SHP77 treated with DMSO at 0.1 percent for 48 hours (cell line): Measurements from ENCODE around the gene SEC63.
"Not testable (repeated sequence)": the region's sequence is repeated elsewhere in the genome, so short reads cannot be mapped to it uniquely, and the experiment has no call there.

ENCODE experiments used
- DNase-seq: peaks from one replicate; lab custom pipeline; 2025; lab: John Stamatoyannopoulos, UW

SEC63 gene

DNA sequence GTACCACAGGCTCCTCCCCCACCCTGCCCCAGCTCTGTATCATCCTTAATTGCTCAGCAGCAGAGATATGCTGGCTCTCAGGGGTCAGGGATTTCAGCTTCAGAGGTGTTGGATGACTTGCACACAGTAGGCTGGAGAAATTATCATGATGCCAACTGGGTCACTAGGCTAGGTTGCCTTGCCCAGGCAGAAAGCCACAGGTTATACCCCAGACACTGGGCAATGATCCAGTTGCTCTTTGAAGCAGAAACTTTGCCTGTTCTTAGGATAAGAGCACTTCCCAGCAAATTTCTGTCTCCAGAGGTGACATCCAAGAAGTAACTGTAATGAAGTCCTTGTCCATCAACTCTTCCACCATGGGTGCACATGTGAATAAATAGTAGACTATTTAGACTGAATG, 95.6 kb downstream of the SEC63 start:
- no peak for DNase-seq

DNA sequence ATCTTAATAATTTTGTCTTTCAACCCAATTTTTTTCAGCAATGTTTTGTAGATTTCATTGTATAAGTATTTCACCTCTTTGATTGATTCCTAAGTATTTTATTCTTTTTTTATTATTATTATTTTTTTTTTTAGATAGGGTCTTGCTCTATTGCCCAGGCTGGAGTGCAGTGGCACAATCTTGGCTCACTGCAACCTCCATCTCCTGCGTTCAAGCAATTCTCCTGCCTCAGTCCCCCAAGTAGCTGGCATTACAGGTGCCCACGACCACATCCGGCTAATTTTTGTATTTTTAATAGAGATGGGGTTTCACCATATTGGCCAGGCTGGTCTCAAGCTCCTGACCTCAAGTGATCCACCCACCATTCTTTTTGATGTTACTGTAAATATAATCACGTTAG, 97.0 kb downstream of the SEC63 start:
- DNase-seq: not testable (repeated sequence)

DNA sequence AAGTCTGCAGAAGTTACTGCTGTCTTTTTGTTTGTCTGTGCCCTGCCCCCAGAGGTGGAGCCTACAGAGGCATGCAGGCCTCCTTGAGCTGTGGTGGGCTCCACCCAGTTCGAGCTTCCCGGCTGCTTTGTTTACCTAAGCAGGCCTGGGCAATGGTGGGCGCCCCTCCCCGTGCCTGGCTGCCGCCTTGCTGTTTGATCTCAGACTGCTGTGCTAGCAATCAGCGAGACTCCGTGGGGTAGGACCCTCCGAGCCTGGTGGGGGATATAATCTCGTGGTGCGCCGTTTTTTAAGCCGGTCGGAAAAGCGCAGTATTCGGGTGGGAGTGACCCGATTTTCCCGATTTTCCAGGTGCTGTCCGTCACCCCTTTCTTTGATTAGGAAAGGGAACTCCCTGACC, 97.9 kb downstream of the SEC63 start:
- DNase-seq: not testable (repeated sequence)

DNA sequence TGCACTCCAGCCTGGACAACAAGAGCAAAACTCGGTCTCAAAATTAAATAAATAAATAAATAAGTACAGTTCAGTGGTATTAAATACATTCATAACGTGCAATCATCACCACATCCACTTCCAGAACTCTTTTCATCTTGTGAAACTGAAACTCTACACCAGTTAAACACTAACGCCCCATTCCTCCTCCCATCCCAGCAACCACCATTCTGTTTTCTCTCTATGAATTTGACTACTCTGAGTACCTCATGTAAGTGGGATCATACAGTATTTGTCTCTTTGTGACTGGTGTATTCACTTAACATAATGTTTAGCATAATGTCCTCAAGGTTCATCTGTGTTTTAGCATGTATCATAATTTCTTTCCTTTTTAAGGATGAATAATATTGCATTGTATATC, 104.8 kb downstream of the SEC63 start:
- DNase-seq: no peak

DNA sequence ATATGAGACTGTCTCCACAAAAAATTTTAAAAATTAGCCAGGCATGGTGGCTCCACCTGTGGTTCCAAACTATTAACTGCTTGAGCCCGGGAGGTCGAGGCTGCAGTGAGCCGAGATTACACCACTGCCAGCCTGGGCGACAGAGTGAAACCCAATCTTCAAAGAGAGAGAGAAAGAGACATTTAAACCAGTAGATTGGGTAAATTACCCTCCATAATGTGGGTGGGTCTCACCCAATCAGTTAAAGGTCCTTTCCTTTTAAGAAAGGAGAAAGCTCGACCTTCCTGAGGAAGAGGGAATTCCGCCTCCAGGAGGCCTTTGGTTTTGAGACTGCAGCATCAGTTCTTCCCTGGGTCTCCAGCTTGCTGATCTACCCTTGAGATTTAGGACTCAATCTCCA, 108.7 kb downstream of the SEC63 start:
- no peak for DNase-seq

DNA sequence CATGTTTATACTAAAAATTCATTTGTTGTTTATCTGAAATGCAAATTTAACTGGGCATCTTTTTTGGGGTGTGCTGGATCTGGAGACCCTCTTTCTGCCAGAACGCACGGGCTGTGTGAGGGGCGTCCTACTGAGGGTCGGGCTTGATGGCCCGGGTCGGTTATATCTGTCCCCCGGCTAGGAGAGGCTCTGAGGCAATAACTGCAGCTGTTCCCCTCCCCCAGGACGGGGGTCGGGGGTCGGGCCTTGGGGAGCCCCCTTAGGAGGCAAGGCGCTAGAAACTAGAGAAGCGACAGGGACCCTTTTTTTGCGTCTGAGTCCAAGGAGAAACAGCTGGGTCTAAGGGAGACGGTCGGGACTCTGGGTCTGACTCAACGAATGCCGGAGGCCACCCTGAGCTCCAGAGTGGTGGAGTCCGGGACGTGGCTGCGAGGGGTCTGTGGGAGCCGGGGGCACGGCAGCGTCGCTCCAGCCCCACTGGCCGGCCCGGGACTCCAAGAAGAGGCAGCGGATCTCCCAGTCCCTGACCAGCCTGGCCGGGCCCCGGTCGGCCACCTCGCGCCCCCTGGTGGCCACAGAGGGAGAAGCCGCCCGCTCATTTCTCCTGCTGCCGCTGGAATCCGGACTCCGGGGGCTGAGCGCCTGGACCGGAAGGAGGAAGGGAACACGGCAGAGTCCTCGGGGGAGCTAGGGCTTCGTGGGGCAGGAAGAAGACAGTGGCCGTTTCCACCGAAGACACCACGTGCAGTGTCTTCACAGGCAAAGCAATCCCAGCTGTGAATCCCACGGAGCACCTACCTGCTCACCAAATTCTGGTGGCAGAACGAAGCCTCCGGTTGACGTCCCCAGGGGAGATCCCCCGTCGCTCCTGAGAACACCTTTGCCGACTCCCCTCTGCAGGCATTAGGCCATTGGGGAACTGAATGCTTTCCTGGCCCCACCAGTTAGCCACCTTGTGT, 109.9 kb downstream of the SEC63 start:
- peak; percentile 63 for DNase-seq

DNA sequence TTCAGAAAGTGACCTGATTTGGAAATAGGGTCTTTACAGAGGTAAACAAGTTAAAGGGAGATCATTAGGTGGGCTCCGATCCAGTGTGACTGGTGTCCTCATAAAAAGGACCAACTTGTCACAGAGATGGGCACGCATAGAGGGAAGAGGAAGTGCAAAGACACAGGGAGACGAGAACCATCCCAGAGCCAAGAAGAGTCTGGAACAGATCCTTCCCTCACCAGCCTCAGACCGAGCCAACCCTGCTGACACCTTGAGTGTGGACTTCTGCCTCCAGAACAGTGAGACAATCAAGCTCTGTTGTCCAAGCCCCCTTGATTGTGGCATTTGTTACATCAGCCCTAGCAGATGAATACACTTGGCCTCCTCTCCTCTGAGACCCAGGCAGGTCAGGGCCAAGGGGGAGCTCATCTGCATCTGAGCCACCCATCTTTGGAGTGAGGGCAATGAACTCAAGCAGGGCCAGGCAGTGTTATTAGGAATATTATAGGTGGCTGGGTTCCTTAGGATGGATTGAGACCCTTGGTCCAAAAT, 111.7 kb downstream of the SEC63 start:
- no peak for DNase-seq

DNA sequence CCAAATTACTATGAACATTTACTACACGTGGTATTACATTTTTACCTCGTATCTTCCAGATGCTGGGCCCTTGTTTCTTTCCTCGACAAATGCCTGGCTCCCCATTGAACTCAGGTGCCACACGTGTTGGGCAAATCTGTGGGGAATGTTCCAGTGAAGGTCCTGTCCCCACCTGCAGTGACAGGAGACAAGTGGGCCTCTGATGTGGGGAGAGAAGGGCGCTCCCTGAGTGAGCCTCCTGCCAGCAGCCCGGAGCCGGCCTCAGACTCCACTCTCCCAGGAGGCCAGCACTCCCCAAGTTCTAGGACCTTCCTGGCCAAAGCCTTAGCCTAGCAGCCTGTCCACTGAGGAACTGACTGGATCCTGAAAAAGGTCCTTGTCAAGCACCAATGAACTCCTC, 112.2 kb downstream of the SEC63 start:
- DNase-seq: no peak

DNA sequence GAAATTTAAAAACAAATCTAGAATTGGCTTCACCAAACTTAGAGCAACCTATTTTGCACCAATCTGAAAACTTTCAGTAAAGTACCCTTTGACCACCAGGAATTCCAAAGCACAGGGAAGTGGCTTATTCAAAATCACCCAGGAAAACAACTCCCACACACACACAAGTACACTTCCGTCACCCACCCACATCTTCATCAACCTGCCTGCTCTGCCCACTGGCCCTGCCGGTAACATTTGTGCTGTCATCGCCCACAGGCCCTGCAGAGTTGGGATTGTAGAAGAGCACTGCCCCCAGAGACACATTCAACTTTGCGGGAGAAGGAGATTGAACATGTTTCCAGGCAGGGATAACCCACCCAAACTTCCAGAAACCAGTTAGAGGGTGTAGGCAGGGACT, 114.6 kb downstream of the SEC63 start:
- no peak for DNase-seq

DNA sequence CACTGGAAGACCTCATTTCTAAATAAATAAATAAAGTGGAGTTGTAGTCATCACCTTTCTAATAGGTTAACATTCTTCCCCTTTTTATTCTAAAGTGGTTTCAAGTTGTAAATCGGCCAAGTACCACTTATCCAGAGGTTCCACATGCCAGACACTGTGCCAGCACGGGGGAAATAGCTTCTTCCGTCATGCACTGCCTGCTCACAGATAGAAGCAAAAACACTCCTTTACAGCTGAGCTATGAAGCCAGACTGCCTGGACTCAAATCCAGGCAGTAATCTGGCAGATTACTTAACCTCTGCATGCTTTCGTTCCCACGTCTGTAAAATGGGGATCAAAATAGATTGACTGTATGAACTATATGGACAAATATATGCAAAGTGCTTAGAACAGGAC, 116.7 kb downstream of the SEC63 start:
- DNase-seq: no peak

DNA sequence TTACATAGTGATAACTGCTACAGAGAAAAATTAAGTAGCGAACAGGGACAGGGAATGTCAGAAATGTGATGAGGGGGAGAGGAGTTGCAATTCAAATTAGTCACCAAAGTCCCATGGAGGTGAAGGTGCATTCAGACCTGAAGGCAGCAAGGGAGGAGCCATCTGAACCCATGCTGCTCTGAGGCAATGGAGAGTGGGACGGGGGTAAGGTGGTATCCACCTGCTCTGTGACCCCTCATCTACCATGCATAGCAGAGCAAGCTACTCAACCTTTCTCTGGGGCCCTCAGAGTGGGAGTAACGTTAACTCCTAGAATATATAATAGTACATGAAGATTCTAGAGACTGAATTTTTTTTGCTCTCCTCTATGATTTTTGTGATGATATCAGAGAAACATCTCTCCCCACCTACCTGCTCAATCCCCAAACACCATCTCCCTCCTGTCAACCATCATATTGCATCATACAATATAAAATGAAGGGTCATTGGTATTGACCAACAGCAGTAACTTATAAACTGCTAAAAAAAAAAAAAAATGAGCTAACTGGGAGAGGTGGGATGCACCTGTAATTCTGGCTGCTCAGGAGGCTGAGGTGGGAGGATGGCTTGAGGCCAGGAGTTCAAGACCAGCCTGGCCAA, 117.3 kb downstream of the SEC63 start:
- DNase-seq: no peak

DNA sequence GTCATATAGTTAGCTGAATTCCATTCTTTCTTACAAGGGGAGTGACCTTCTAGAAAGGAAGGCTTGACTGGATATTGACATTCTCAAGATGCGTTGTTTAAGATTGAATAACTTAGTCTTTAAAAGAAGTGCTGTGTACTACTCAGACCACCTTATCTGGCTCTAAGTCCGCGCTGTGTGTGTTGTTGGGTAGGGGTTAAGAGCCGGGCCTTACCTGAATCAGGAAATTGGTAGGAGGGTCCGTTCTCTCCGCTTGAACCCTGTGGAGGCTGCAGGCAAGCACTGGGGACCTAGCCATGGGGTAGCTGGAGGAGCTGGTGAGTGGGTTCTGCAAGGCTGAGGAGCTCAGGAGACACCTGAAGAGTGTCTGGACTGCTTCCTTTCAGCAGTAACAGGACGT, 124.9 kb downstream of the SEC63 start:
- DNase-seq: no peak

DNA sequence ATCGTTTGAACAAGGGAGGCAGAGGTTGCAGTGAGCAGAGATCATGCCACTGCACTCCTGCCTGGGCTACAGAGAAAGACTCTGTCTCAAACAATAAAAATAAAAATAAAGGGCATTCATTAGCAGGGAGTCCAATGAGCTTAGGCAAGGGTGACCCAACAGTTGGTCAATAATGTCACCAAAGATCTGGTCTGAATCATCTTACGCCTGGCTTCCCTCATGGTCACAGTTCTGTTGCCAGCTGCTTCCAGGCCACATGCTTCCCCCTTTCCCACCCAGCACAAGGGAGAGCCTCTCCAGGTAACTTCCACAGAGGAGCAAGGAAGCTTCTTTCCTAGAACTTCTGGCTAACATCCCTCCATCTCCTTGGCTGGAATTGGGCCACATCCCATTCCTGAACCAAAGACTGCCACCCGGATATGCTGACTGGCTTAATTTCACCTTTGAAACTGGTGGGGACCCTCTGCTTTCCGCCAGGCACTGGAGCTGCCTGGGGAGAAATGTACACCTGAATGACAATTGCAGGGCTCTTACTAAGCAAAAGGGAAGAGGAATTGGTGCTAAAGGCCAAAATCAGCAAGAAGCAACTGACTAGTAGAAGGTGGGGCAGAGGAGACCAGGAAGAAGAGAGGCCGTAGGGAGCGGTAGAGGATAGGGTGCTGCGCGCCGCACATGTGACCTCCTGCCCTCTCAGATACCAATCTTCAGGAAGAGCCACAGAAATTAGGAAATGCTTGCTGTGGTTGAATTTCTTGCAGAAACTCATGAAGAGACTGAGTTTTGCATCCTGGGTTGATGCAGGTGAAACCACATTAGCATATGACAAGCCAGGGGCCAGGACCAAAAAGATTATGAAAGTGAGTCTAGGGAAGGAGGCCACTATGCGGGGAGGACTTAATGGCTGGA, 125.6 kb downstream of the SEC63 start:
- no peak for DNase-seq

DNA sequence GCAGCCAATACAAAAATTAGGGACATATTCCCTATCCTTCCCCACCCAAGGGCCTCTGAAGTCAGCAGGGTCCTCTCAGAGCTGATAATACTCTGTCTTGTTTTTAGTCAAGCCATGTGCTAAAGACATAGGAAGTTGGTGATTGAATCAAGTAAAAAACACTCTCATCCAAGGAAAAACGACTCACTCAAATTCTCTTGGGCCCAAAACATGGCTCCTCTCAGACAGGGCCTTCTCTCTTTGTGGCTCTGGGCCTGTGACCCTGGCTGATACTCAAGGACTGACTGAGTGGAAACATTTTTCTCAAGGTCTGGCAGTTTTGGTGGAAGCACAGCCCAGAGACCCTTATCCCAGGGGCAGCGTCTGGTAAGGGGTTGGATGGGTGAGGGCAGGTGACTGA, 127.9 kb downstream of the SEC63 start:
- no peak for DNase-seq

DNA sequence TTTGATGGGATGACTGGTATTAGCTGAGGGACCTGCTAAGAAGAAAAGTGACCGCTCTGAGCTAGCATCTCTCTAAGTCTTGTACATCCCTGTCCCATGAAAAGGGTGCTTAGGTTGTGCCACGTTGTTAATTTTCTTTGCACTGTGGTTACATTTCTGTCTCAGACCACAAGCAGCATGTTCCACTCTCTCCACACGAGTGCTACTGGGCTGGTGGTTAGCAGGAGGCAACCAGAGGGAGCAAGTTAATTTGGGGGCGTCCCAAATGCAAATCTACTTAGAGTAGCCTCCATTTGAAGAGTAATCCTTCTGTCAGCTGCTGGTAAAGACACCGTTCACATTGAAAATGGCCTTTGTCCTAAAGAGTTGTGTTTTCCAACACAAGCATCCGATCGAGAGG, 130.5 kb downstream of the SEC63 start:
- DNase-seq: no peak

DNA sequence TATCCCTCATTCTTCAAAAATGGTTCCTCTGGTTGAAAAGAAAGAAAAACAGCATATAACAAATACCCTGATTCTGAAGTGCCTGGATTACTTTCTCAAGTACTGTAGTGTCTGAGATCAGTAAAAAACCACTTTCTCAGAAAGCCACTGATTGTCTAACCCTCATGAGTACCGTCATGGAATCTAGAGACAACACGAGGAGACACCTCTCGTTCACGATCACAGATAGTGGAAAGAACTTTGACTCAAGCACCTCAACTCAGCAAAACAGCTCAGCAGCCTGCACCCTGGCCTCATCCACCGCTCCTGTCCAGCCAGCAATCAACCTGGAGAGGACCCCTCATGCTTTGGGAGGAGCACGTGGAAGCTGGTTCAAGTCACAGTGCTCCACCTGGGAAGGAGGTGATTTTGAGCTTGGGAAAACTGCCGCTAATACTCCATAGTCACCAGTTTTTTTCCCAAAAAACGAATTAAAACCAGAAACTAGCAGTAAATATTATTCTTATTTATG, 134.9 kb downstream of the SEC63 start:
- DNase-seq: no peak

DNA sequence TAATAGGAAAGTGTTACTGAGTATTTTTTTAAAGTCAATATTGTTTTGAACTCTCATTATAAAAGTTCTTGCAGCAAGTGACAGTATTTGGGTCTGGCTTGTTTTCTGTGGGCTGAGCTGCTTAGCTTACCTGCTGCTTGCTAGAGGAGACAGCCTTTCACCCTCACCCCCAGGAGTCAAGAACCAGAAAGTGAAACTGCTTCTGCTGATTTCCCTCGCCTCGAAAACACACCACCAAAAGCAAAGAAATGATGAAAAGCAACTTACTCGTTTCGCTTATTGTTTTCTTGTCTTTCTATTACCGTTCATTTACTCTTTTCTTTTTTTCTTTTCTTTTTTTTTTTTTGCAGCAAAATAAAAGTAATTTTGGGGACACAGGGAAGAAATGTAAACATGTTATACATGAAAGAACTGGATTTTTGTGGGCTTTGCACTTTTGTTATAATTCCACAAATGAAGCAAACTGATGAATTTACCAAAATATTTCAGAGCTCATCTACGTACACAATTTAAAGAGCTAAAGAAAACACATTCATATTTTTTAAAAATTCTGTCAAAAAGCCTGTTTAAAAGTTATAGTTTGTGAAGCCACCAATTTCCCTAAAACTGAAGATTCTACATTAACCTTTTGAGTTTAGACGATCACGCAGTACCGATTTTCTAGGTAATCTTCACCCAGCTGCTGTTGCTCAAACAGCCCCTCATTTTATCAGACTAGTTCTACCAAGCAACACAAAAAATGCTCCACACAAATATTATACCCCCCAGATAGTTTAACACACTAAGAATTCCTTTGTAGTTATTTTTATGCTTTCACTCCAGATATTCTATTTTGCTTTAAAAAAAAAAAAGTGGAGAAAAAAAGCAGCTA, 135.6 kb downstream of the SEC63 start:
- DNase-seq: no peak

DNA sequence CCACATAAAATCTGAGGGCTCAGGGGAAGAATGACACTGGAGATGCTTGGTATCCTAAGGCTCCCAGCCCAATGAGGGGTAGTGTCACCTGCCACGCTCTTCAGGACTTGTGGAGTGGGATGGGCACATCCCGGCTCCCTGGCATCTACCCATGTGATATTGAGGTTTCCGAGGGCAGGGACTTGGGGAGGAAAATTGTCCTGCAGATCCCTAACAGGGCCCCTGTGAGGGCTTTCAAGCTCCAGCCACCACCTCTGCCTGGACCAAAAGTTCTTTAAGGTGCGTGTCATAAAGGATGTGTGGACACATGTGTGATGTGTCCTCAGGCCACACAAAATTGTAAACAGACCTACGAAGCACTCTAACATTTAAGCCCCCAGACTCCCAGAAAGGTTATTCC, 136.4 kb downstream of the SEC63 start:
- DNase-seq: no peak

DNA sequence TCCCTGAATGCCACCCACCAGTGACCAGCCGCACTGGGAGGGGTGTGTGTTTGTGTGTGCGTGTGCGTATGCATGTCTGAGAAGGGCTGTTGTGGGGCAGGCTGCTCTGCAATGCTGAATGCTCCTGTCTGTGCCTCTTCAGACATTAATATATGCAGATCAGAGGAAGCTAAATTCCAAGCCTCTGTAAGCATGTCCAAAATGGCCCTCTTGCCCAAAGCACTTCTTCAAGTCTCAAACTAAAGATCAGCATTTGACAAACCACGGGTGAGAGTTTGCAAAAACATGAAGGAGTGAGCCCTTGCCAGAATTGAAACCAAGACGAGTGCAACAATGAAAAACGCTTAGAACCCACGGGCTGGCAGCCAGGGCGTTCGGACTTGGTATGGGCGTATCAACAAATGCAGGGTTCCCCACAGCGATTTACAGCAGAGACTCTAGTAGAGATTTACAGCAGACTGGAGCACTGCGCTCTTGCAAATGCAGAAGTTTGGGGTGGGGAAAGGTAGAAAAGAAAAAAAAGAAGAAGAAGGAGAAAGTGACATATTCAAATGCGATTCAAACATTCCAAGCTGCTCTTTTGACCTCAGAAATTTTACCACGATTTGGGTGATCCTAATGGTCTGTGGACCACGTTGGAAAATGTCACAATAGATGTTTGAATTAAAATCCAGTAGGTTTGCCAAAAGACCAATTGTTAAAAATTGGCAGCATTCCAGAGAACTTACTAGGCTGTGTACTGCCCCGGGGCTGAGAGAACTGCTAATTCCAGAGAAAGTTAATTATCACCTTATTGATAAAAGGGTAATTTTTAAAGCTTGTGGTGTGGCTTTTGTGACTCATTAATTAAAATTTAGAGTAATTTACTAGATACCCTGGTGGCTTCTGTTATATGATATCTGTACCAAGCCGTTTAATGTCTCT, 137.4 kb downstream of the SEC63 start:
- DNase-seq: no peak

DNA sequence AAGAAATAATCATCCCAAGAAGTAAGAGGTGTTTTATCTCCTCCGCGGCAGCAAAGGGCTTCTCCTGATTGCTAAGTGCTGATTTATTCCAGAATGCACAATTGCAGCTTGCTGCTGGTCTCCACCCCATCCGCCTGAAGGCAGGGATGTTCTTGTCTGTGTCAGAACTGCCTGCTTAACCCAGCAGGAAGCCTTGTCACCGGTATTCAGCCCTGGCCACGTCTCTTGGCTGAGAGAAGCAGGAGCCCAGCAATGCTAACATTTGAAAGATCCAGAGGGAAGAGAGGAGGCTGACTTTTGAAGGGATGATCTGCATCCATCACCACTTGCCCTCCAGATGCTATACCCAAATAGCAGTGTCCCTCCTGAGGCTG, 138.1 kb downstream of the SEC63 start:
- no peak for DNase-seq
